GM19043 (cell line): ENCODE data around the gene RNPEPL1.

Experiments
- ATAC-seq: cut with Tn5 transposase; IDR thresholded peaks from one replicate; pipeline ENCODE4 v1.9.1; 2021; ENCODE audit warnings: low read depth; ENCODE audit not compliant: unreplicated experiment

Gene RNPEPL1

GRCh38 chr2:240589850-240590525 is 21.7 kb downstream of the RNPEPL1 start:
- no peak for ATAC-seq

- ATAC-seq: no peak
Observed at GRCh38 chr2:240590681-240591111, 22.4 kb downstream of the RNPEPL1 start.

GRCh38 chr2:240591226-240591625 is 22.9 kb downstream of the RNPEPL1 start:
- ATAC-seq: no peak

- no peak for ATAC-seq
Observed at GRCh38 chr2:240591784-240592183, 23.5 kb downstream of the RNPEPL1 start.

- ATAC-seq: no peak
Observed at GRCh38 chr2:240593026-240593702, 24.9 kb downstream of the RNPEPL1 start.

- no peak for ATAC-seq
Observed at GRCh38 chr2:240593703-240594451, 25.6 kb downstream of the RNPEPL1 start.

- ATAC-seq: no peak
Observed at GRCh38 chr2:240594511-240595380, 26.5 kb downstream of the RNPEPL1 start.

- no peak for ATAC-seq
Observed at GRCh38 chr2:240595381-240596079, 27.2 kb downstream of the RNPEPL1 start.

GRCh38 chr2:240596080-240596460 is 27.8 kb downstream of the RNPEPL1 start:
- ATAC-seq: no peak

GRCh38 chr2:240596491-240596931 is 28.2 kb downstream of the RNPEPL1 start:
- no peak for ATAC-seq

GRCh38 chr2:240597054-240597418 is 28.8 kb downstream of the RNPEPL1 start:
- ATAC-seq: no peak

GRCh38 chr2:240597419-240598181 is 29.3 kb downstream of the RNPEPL1 start:
- ATAC-seq: no peak

GRCh38 chr2:240598311-240598911 is 30.1 kb downstream of the RNPEPL1 start:
- no peak for ATAC-seq

- ATAC-seq: no peak
Observed at GRCh38 chr2:240599141-240599583, 30.9 kb downstream of the RNPEPL1 start.

- no peak for ATAC-seq
Observed at GRCh38 chr2:240600451-240600961, 32.2 kb downstream of the RNPEPL1 start.

- no peak for ATAC-seq
Observed at GRCh38 chr2:240601061-240601830, 33.0 kb downstream of the RNPEPL1 start.

GRCh38 chr2:240601831-240602160 is 33.5 kb downstream of the RNPEPL1 start:
- no peak for ATAC-seq
